Measurements from ENCODE around the gene HPCAL1.

Gene HPCAL1

GRCh38 chr2:10340593-10340975 lies 37.9 kb downstream of the HPCAL1 start:
- H3K9me3 ChIP-seq (ENCODE audit: control insufficient read depth, insufficient read depth, low read depth, low read length) = peaks cover 1% of the 10 kb centered on the region; the same call in 1 of the 2 replicates
- H3K4me3 ChIP-seq (ENCODE audit: low read depth, low read length) = no peak overlapping the region

GRCh38 chr2:10341193-10341592 lies 38.5 kb downstream of the HPCAL1 start:
- no peaks in the 10 kb centered on the region for H3K9me3 ChIP-seq (ENCODE audit: control insufficient read depth, insufficient read depth, low read depth, low read length)
- no peak overlapping the region for H3K27ac ChIP-seq (ENCODE audit: low read depth, low read length)
- H3K36me3 ChIP-seq (ENCODE audit: control insufficient read depth, insufficient read depth, low read length) = no peaks in the 10 kb centered on the region
- no peak overlapping the region for H3K4me3 ChIP-seq (ENCODE audit: low read depth, low read length)
- H3K27me3 ChIP-seq (ENCODE audit: control insufficient read depth, insufficient read depth, low read length) = no peaks in the 10 kb centered on the region
- no peak overlapping the region for H3K9ac ChIP-seq (ENCODE audit: low read length)
- H3K4me1 ChIP-seq (ENCODE audit: control insufficient read depth, insufficient read depth, low read length) = peaks cover under 1% of the 10 kb centered on the region; the same call in 1 of the 2 replicates

More at GRCh38 chr2:10340593-10340975, 37.9 kb downstream of the HPCAL1 start:
- Histone ChIP-seq H3K4me1 (ENCODE audit: control insufficient read depth, insufficient read depth, low read length) (no peaks in the 10 kb centered on the region), H3K36me3 (ENCODE audit: control insufficient read depth, insufficient read depth, low read length) (no peaks in the 10 kb centered on the region), H3K27me3 (ENCODE audit: control insufficient read depth, insufficient read depth, low read length) (no peaks in the 10 kb centered on the region), H3K9ac (ENCODE audit: low read length) (no peak overlapping the region), H3K27ac (ENCODE audit: low read depth, low read length) (no peak overlapping the region)

- no peaks in the 10 kb centered on the region for H3K9me3 ChIP-seq (ENCODE audit: control insufficient read depth, insufficient read depth, low read depth, low read length)
- H3K4me3 ChIP-seq (ENCODE audit: low read depth, low read length) = no peak overlapping the region
- no peaks in the 10 kb centered on the region for H3K36me3 ChIP-seq (ENCODE audit: control insufficient read depth, insufficient read depth, low read length)
- H3K9ac ChIP-seq (ENCODE audit: low read length) = no peak overlapping the region
- no peak overlapping the region for H3K27ac ChIP-seq (ENCODE audit: low read depth, low read length)
- H3K4me1 ChIP-seq (ENCODE audit: control insufficient read depth, insufficient read depth, low read length) = peaks cover 11% of the 10 kb centered on the region
- no peaks in the 10 kb centered on the region for H3K27me3 ChIP-seq (ENCODE audit: control insufficient read depth, insufficient read depth, low read length)
These were observed 39.7 kb downstream of the HPCAL1 start for GRCh38 chr2:10342245-10342951.

- Histone ChIP-seq H3K27ac (ENCODE audit: low read depth, low read length) (no peak overlapping the region), H3K9me3 (ENCODE audit: control insufficient read depth, insufficient read depth, low read depth, low read length) (no peaks in the 10 kb centered on the region), H3K4me3 (ENCODE audit: low read depth, low read length) (no peak overlapping the region), H3K27me3 (ENCODE audit: control insufficient read depth, insufficient read depth, low read length) (no peaks in the 10 kb centered on the region), H3K9ac (ENCODE audit: low read length) (no peak overlapping the region), H3K36me3 (ENCODE audit: control insufficient read depth, insufficient read depth, low read length) (no peaks in the 10 kb centered on the region), H3K4me1 (ENCODE audit: control insufficient read depth, insufficient read depth, low read length) (peaks cover 16% of the 10 kb centered on the region)
These were observed 40.5 kb downstream of the HPCAL1 start for GRCh38 chr2:10343191-10343590.

GRCh38 chr2:10343658-10344057 lies 41.0 kb downstream of the HPCAL1 start:
- no peak overlapping the region for H3K4me3 ChIP-seq (ENCODE audit: low read depth, low read length)
- no peaks in the 10 kb centered on the region for H3K27me3 ChIP-seq (ENCODE audit: control insufficient read depth, insufficient read depth, low read length)
- no peaks in the 10 kb centered on the region for H3K36me3 ChIP-seq (ENCODE audit: control insufficient read depth, insufficient read depth, low read length)
- no peak overlapping the region for H3K9ac ChIP-seq (ENCODE audit: low read length)
- no peaks in the 10 kb centered on the region for H3K9me3 ChIP-seq (ENCODE audit: control insufficient read depth, insufficient read depth, low read depth, low read length)
- H3K4me1 ChIP-seq (ENCODE audit: control insufficient read depth, insufficient read depth, low read length) = peaks cover 16% of the 10 kb centered on the region
- H3K27ac ChIP-seq (ENCODE audit: low read depth, low read length) = no peak overlapping the region

GRCh38 chr2:10344105-10345066 lies 41.7 kb downstream of the HPCAL1 start:
- no peaks in the 10 kb centered on the region for H3K9me3 ChIP-seq (ENCODE audit: control insufficient read depth, insufficient read depth, low read depth, low read length)
- H3K36me3 ChIP-seq (ENCODE audit: control insufficient read depth, insufficient read depth, low read length) = no peaks in the 10 kb centered on the region
- H3K27ac ChIP-seq (ENCODE audit: low read depth, low read length) = no peak overlapping the region
- H3K9ac ChIP-seq (ENCODE audit: low read length) = no peak overlapping the region
- peaks cover 16% of the 10 kb centered on the region for H3K4me1 ChIP-seq (ENCODE audit: control insufficient read depth, insufficient read depth, low read length)
- H3K4me3 ChIP-seq (ENCODE audit: low read depth, low read length) = no peak overlapping the region
- no peaks in the 10 kb centered on the region for H3K27me3 ChIP-seq (ENCODE audit: control insufficient read depth, insufficient read depth, low read length)

GRCh38 chr2:10345126-10345525 lies 42.4 kb downstream of the HPCAL1 start:
- no peak overlapping the region for H3K27ac ChIP-seq (ENCODE audit: low read depth, low read length)
- H3K36me3 ChIP-seq (ENCODE audit: control insufficient read depth, insufficient read depth, low read length) = no peaks in the 10 kb centered on the region
- H3K9ac ChIP-seq (ENCODE audit: low read length) = no peak overlapping the region
- no peaks in the 10 kb centered on the region for H3K9me3 ChIP-seq (ENCODE audit: control insufficient read depth, insufficient read depth, low read depth, low read length)
- no peak overlapping the region for H3K4me3 ChIP-seq (ENCODE audit: low read depth, low read length)
- H3K4me1 ChIP-seq (ENCODE audit: control insufficient read depth, insufficient read depth, low read length) = peaks cover 16% of the 10 kb centered on the region
- no peaks in the 10 kb centered on the region for H3K27me3 ChIP-seq (ENCODE audit: control insufficient read depth, insufficient read depth, low read length)

GRCh38 chr2:10345813-10346212 lies 43.1 kb downstream of the HPCAL1 start:
- Histone ChIP-seq H3K4me3 (ENCODE audit: low read depth, low read length) (no peak overlapping the region), H3K27me3 (ENCODE audit: control insufficient read depth, insufficient read depth, low read length) (no peaks in the 10 kb centered on the region), H3K4me1 (ENCODE audit: control insufficient read depth, insufficient read depth, low read length) (peaks cover 16% of the 10 kb centered on the region), H3K27ac (ENCODE audit: low read depth, low read length) (no peak overlapping the region), H3K9me3 (ENCODE audit: control insufficient read depth, insufficient read depth, low read depth, low read length) (no peaks in the 10 kb centered on the region), H3K9ac (ENCODE audit: low read length) (no peak overlapping the region), H3K36me3 (ENCODE audit: control insufficient read depth, insufficient read depth, low read length) (no peaks in the 10 kb centered on the region)

GRCh38 chr2:10346929-10347561 lies 44.3 kb downstream of the HPCAL1 start:
- Histone ChIP-seq H3K27ac (ENCODE audit: low read depth, low read length) (no peak overlapping the region), H3K4me1 (ENCODE audit: control insufficient read depth, insufficient read depth, low read length) (peaks cover 16% of the 10 kb centered on the region), H3K27me3 (ENCODE audit: control insufficient read depth, insufficient read depth, low read length) (no peaks in the 10 kb centered on the region)

GRCh38 chr2:10347562-10347948 lies 44.9 kb downstream of the HPCAL1 start:
- Histone ChIP-seq H3K27me3 (ENCODE audit: control insufficient read depth, insufficient read depth, low read length) (no peaks in the 10 kb centered on the region), H3K4me3 (ENCODE audit: low read depth, low read length) (no peak overlapping the region), H3K36me3 (ENCODE audit: control insufficient read depth, insufficient read depth, low read length) (no peaks in the 10 kb centered on the region), H3K27ac (ENCODE audit: low read depth, low read length) (no peak overlapping the region), H3K9ac (ENCODE audit: low read length) (no peak overlapping the region), H3K4me1 (ENCODE audit: control insufficient read depth, insufficient read depth, low read length) (peaks cover 16% of the 10 kb centered on the region), H3K9me3 (ENCODE audit: control insufficient read depth, insufficient read depth, low read depth, low read length) (no peaks in the 10 kb centered on the region)

More at GRCh38 chr2:10346929-10347561, 44.3 kb downstream of the HPCAL1 start:
- Histone ChIP-seq H3K9ac (ENCODE audit: low read length) (no peak overlapping the region), H3K4me3 (ENCODE audit: low read depth, low read length) (no peak overlapping the region), H3K9me3 (ENCODE audit: control insufficient read depth, insufficient read depth, low read depth, low read length) (no peaks in the 10 kb centered on the region), H3K36me3 (ENCODE audit: control insufficient read depth, insufficient read depth, low read length) (no peaks in the 10 kb centered on the region)

- Histone ChIP-seq H3K9ac (ENCODE audit: low read length) (no peak overlapping the region), H3K4me1 (ENCODE audit: control insufficient read depth, insufficient read depth, low read length) (peaks cover 16% of the 10 kb centered on the region), H3K27me3 (ENCODE audit: control insufficient read depth, insufficient read depth, low read length) (no peaks in the 10 kb centered on the region), H3K4me3 (ENCODE audit: low read depth, low read length) (no peak overlapping the region), H3K27ac (ENCODE audit: low read depth, low read length) (no peak overlapping the region), H3K36me3 (ENCODE audit: control insufficient read depth, insufficient read depth, low read length) (no peaks in the 10 kb centered on the region), H3K9me3 (ENCODE audit: control insufficient read depth, insufficient read depth, low read depth, low read length) (no peaks in the 10 kb centered on the region)
These were observed 46.2 kb downstream of the HPCAL1 start for GRCh38 chr2:10348891-10349290.

Data from HUES6 (cell line).